ENCODE data around the gene TMF1.

TMF1 gene

GRCh38 chr3:69051756-69052471, at the start of gene TMF1:
TMF1 (minus strand) TSS chr3:69052333; CDS start chr3:69052086, 247 bp downstream.
- DNase-seq (ENCODE audit: low read depth) = peak; percentile 98

- no peak for DNase-seq (ENCODE audit: low read depth)
These were observed 47.4 kb upstream of the TMF1 start for GRCh38 chr3:69099576-69099975.

GRCh38 chr3:69097407-69098086, 45.4 kb upstream of the TMF1 start:
- peak; percentile 70 for DNase-seq (ENCODE audit: low read depth)

- no peak for DNase-seq (ENCODE audit: low read depth)
These were observed 44.2 kb upstream of the TMF1 start for GRCh38 chr3:69096299-69096698.

- DNase-seq (ENCODE audit: low read depth) = peak; percentile 37
These were observed 43.5 kb upstream of the TMF1 start for GRCh38 chr3:69095636-69096035.

GRCh38 chr3:69094467-69095205, 42.5 kb upstream of the TMF1 start:
- no peak for DNase-seq (ENCODE audit: low read depth)

- no peak for DNase-seq (ENCODE audit: low read depth)
These were observed 39.9 kb upstream of the TMF1 start for GRCh38 chr3:69092030-69092516.

GRCh38 chr3:69091389-69092029, 39.4 kb upstream of the TMF1 start:
- DNase-seq (ENCODE audit: low read depth) = no peak

- DNase-seq (ENCODE audit: low read depth) = peak; percentile 79
These were observed 37.9 kb upstream of the TMF1 start for GRCh38 chr3:69090021-69090420.

GRCh38 chr3:69088063-69088462, 35.9 kb upstream of the TMF1 start:
- DNase-seq (ENCODE audit: low read depth) = peak; percentile 69

- DNase-seq (ENCODE audit: low read depth) = no peak
These were observed 35.1 kb upstream of the TMF1 start for GRCh38 chr3:69087030-69087791.

GRCh38 chr3:69085833-69086722, 33.9 kb upstream of the TMF1 start:
- peak; percentile 87 for DNase-seq (ENCODE audit: low read depth)

- DNase-seq (ENCODE audit: low read depth) = no peak
These were observed 33.2 kb upstream of the TMF1 start for GRCh38 chr3:69085168-69085832.

GRCh38 chr3:69084326-69085167, 32.4 kb upstream of the TMF1 start, which contains the start of gene ARL6IP5:
ARL6IP5 (plus strand) TSS chr3:69084937; CDS start chr3:69085048, 111 bp downstream.
- DNase-seq (ENCODE audit: low read depth) = peak; percentile 90

- peak; percentile 90 for DNase-seq (ENCODE audit: low read depth)
These were observed 30.7 kb upstream of the TMF1 start for GRCh38 chr3:69082805-69083204.

GRCh38 chr3:69082361-69082760, 30.2 kb upstream of the TMF1 start:
- no peak for DNase-seq (ENCODE audit: low read depth)

- DNase-seq (ENCODE audit: low read depth) = peak; percentile 79
These were observed 29.6 kb upstream of the TMF1 start for GRCh38 chr3:69081583-69082262.

- DNase-seq (ENCODE audit: low read depth) = peak; percentile 73
These were observed 28.2 kb upstream of the TMF1 start, which contains the start of gene UBA3 for GRCh38 chr3:69080233-69080920. UBA3 (minus strand) TSS chr3:69080365; CDS start chr3:69080353, 12 bp downstream.
